Body of pancreas (tissue), 4 donors: Measurements from ENCODE around the gene WWOX. TPM values are rescaled to one million over a fixed set of nuclear protein-coding genes. Genes with fewer than 3 reads are reported as not detected.
"Not testable (repeated sequence)": the region's sequence is repeated elsewhere in the genome, so short reads cannot be mapped to it uniquely, and the experiment has no call there.

Source experiments
- ATAC-seq: fragments of 150-250 bp; one replicate; pipeline ENCODE4 v1.9.1; 2016
- DNase-seq, 4 donors: peaks; one replicate each; pipeline ENCODE4 v3.0.0-alpha.2; 2019
- H3K27ac ChIP-seq, 4 donors: fragments of 200-600 bp; sonication (generic); 1 replicate in 3 of 4; 2 replicates in 1 of 4; pipeline versions ENCODE4 v1.5.1 to v1.6.1; 2016 to 2019; ENCODE audit warnings: mild to moderate bottlenecking in 1 of 4, mixed read lengths in 1 of 4, moderate library complexity in 1 of 4
- H3K27me3 ChIP-seq, 2 donors: fragments of 200-600 bp; sonication (generic); one replicate each; pipeline ENCODE4 v1.6.0; 2016; ENCODE audit warnings: mild to moderate bottlenecking in 1 of 2
- H3K36me3 ChIP-seq, 2 donors: fragments of 200-600 bp; sonication (generic); replicated peaks in 1 of 2; 2 replicates each; pipeline ENCODE4 v1.5.1; 2016; ENCODE audit warnings: low read depth in 2 of 2; ENCODE audit not compliant: insufficient read depth in 1 of 2
- H3K4me1 ChIP-seq: fragments of 200-600 bp; sonication (generic); one replicate; pipeline ENCODE4 v1.6.0; 2016
- H3K4me3 ChIP-seq, 2 donors: fragments of 200-600 bp; sonication (generic); 1 replicate in 1 of 2; 2 replicates in 1 of 2; pipeline ENCODE4 v1.5.1; 2016 to 2019
- H3K9me3 ChIP-seq, 3 donors: fragments of 200-600 bp; sonication (generic); 1 replicate in 2 of 3; 2 replicates in 1 of 3; pipeline ENCODE4 v1.5.1; 2016
- POLR2A ChIP-seq, 3 donors: fragments of 450-650 bp; IDR thresholded peaks; one replicate each; pipeline ENCODE4 v1.6.1; 2016; ENCODE audit warnings: antibody characterized with exemption in 3 of 3, mild to moderate bottlenecking in 2 of 3
- WGBS, 2 donors: methylation state at CpG; one replicate each; pipeline ENCODE4 v1.1.5; 2017; 5-methylcytosine and 5-hydroxymethylcytosine counted together
- intact Hi-C: fragments of 100-400 bp; cut with DNase I; formaldehyde crosslinking; loops from one replicate; pipeline ENCODE4 v1.15.1; 2023
- total RNA-seq, 2 donors: library from RNA; depleted of rRNA; stranded (reverse); fragments of >200 nt; gene quantifications; one replicate each; pipeline ENCODE4 v1.1.0, GENCODE V29; 2016
- TF ChIP-seq, protein P1 (sequence below), 7 experiments: fragments of 450-650 bp in 4 of 7; fragments of 200-600 bp in 3 of 7; sonication (generic) in 3 of 7; IDR thresholded peaks; one replicate each; pipeline ENCODE4 v1.5.1; 2016 to 2019; ENCODE audit warnings: antibody characterized with exemption in 7 of 7

Gene WWOX
- total RNA-seq, 2 donors from 2014 or later: 52.7 to 67.2 TPM

DNA sequence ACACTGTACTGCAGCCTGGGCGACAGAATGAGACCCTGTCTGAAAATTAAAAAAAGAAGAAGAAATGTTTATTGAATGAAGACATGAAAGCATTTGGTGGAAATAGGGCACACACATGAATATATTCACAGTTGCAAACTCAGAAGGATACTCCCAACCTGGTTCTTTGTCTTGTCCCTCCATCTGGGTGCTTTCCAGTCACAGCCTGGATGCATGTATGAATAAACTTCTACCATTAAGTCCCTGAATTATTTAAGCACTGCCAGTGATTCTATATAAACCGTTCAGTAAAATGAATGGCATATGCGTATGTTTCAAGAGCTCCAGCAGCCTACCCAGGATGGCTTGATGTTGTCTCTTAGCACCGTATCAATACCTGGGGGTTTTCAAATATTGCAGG, 591.1 kb downstream of the WWOX start:
- Histone ChIP-seq H3K9me3 (no peaks in the 10 kb centered on the region), H3K4me3 (no peak overlapping the region), H3K4me1 (no peaks in the 10 kb centered on the region), H3K27me3 (no peaks in the 10 kb centered on the region), H3K36me3 (no peaks in the 10 kb centered on the region), H3K27ac (no peak overlapping the region)
- TF ChIP-seq, protein P1, sequence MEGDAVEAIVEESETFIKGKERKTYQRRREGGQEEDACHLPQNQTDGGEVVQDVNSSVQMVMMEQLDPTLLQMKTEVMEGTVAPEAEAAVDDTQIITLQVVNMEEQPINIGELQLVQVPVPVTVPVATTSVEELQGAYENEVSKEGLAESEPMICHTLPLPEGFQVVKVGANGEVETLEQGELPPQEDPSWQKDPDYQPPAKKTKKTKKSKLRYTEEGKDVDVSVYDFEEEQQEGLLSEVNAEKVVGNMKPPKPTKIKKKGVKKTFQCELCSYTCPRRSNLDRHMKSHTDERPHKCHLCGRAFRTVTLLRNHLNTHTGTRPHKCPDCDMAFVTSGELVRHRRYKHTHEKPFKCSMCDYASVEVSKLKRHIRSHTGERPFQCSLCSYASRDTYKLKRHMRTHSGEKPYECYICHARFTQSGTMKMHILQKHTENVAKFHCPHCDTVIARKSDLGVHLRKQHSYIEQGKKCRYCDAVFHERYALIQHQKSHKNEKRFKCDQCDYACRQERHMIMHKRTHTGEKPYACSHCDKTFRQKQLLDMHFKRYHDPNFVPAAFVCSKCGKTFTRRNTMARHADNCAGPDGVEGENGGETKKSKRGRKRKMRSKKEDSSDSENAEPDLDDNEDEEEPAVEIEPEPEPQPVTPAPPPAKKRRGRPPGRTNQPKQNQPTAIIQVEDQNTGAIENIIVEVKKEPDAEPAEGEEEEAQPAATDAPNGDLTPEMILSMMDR (IDR thresholded peaks at IDR 0.05): no peak
- TF ChIP-seq POLR2A (IDR thresholded peaks at IDR 0.05): no peak
- ATAC-seq: no peak
- DNase-seq: no peak
- WGBS, 2 donors: 92% methylated on average over 4 of the region's 4 CpGs
- intact Hi-C loops: no loop called here

DNA sequence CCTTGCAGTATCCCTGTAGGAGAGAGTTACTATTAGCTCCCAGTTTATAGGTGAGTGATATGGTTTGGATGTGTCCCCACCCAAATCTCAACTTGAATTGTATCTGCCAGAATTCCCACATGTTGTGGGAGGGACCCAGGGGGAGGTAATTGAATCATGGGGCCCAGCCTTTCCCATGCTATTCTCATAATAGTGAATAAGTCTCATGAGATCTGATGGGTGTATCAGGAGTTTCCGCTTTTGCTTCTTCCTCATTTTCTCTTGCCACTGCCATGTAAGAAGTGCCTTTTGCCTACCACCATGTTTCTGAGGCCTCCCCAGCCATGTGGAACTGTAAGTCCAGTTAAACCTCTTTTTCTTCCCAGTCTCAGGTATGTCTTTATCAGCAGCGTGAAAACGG, 592.3 kb downstream of the WWOX start:
- H3K4me3 ChIP-seq, H3K9me3 ChIP-seq, DNase-seq, H3K27me3 ChIP-seq, intact Hi-C loops, ATAC-seq, H3K27ac ChIP-seq, H3K36me3 ChIP-seq, H3K4me1 ChIP-seq: not testable (repeated sequence)
- WGBS, 2 donors: 69 to 71% methylated on average over 3 of the region's 3 CpGs

DNA sequence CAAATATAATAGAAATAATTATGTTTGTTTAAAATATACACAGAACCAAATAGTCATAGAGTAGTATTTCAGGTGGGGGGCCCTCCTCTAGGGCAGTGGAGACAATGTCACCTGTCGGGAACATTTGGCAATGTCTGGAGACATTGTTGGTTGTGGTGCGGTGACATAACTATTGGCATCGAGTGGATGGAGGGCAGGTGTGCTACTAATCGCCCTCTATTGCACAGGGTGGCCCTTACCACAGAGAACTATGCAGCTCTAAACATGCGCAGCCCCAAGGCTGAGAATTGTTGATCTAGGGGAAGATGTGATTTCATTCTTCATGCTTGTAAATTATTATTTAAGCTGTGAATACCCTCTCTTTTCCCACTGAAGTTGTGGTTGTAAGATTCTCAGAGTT, 594.0 kb downstream of the WWOX start:
- no peak for ATAC-seq
- intact Hi-C loops: no loop called here
- WGBS, 2 donors: 88 to 90% methylated on average over 5 of the region's 5 CpGs

DNA sequence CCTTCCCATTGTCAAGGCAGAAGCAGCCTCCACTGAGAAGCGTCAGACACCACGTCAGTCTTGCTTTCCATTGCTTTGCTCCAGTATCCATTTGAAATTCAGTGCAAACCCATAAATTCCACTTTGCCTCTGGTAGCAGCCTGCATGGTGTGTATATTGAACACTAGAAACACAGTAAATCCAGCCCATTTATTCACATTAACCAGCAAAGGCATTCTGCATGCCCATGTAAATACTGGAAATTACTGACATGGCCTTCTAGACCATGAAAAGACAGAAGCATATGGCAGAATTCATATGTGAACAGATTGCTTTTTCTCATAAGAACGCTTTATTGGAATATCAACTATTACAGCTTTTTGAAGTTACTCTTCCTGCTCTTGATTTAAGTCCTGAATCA, 595.0 kb downstream of the WWOX start:
- Histone ChIP-seq H3K36me3 (no peaks in the 10 kb centered on the region), H3K4me3 (no peak overlapping the region), H3K27ac (no peak overlapping the region), H3K27me3 (no peaks in the 10 kb centered on the region), H3K4me1 (no peaks in the 10 kb centered on the region), H3K9me3 (no peaks in the 10 kb centered on the region)
- TF ChIP-seq POLR2A (IDR thresholded peaks at IDR 0.05): no peak
- TF ChIP-seq, protein P1 (IDR thresholded peaks at IDR 0.05): no peak
- ATAC-seq: no peak
- 92% methylated on average over 3 of the region's 3 CpGs for WGBS, 2 donors
- intact Hi-C loops: no loop called here
- DNase-seq: no peak

More for the DNA sequence above, 594.0 kb downstream of the WWOX start:
- no peaks in the 10 kb centered on the region for H3K9me3 ChIP-seq
- H3K27me3 ChIP-seq: no peaks in the 10 kb centered on the region
- no peaks in the 10 kb centered on the region for H3K36me3 ChIP-seq
- H3K27ac ChIP-seq: no peak overlapping the region
- H3K4me3 ChIP-seq: no peak overlapping the region
- H3K4me1 ChIP-seq: no peaks in the 10 kb centered on the region
- no peak for DNase-seq
- no peak for TF ChIP-seq POLR2A (IDR thresholded peaks at IDR 0.05)
- TF ChIP-seq, protein P1 (IDR thresholded peaks at IDR 0.05): no peak

DNA sequence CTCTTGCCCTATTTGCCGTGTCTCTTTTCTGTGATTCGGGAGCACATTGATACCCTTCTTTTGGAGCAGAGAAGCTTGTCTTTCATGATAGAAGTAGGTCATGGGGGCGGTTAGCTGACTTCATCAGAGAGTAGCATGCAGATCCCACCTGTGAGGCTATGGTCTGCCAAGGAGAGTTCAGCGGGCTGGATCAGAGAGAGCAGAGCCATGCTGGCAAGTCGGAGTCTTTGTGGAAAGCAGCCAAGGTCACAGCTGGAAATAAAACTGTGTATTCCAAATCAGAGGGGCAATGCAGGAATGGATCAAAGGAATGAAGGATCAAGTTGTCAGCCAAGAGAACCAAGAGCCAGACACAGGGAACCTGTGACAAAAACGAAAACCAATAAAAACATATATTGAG, 595.9 kb downstream of the WWOX start:
- ATAC-seq (no peak), DNase-seq (peak; percentile 31 to 66 (median 44))
- intact Hi-C loops: no loop called here
- no peak for TF ChIP-seq POLR2A (IDR thresholded peaks at IDR 0.05)
- TF ChIP-seq, protein P1 (IDR thresholded peaks at IDR 0.05): no peak
- no peaks in the 10 kb centered on the region for H3K27me3 ChIP-seq
- H3K27ac ChIP-seq: no peak overlapping the region
- H3K9me3 ChIP-seq: no peaks in the 10 kb centered on the region
- H3K36me3 ChIP-seq: no peaks in the 10 kb centered on the region
- 40 to 45% methylated on average over 6 of the region's 6 CpGs for WGBS, 2 donors
- no peak overlapping the region for H3K4me3 ChIP-seq
- no peaks in the 10 kb centered on the region for H3K4me1 ChIP-seq
